Erythroblast (primary cell): ENCODE data around the gene TMEM30A.

ENCODE experiments used
- GATA1 ChIP-seq: IDR thresholded peaks from 2 replicates; pipeline ENCODE4 v1.6.1; 2011; ENCODE audit warnings: low read depth, mild to moderate bottlenecking, control low read depth, low read length, moderate library complexity
- POLR2A ChIP-seq: IDR thresholded peaks from 2 replicates; pipeline ENCODE4 v1.6.1; 2011; ENCODE audit warnings: mild to moderate bottlenecking, low read length

GRCh38 chr6:75261299-75261698, 23.3 kb downstream of the TMEM30A start:
- TF ChIP-seq POLR2A = no peak
- TF ChIP-seq GATA1 = no peak
